PFSK-1 (cell line): ENCODE data around the gene GARIN3.

Experiments
- FOXP2 ChIP-seq: optimal IDR thresholded peaks from 2 replicates; pipeline ENCODE3; 2011; ENCODE audit warnings: borderline replicate concordance, control low read depth, inconsistent platforms; ENCODE audit not compliant: insufficient read depth; ENCODE audit errors: extremely low read length, extremely low read depth
- POLR2AphosphoS5 ChIP-seq: IDR thresholded peaks from 2 replicates; pipeline ENCODE4 v1.6.1; 2012; ENCODE audit warnings: low read depth, mild to moderate bottlenecking, control low read depth, low read length, moderate library complexity
- SIN3A ChIP-seq: IDR thresholded peaks from 2 replicates; pipeline ENCODE4 v1.6.1; 2012; ENCODE audit warnings: mild to moderate bottlenecking, low read length, moderate library complexity, borderline replicate concordance; ENCODE audit not compliant: insufficient read depth
- TAF1 ChIP-seq: IDR thresholded peaks from 2 replicates; pipeline ENCODE4 v1.6.1; 2012; ENCODE audit warnings: low read length, control low read depth, borderline replicate concordance; ENCODE audit not compliant: insufficient read depth
- TF ChIP-seq, protein P1 (sequence below), 2 experiments: IDR thresholded peaks; 2 replicates each; pipeline versions ENCODE4 v1.6.1 to v1.8.0; 2011 to 2012; ENCODE audit warnings: low read depth in 2 of 2, low read length in 2 of 2, control low read depth in 1 of 2, inconsistent platforms in 1 of 2, mild to moderate bottlenecking in 1 of 2, moderate library complexity in 1 of 2; ENCODE audit not compliant: insufficient read depth in 1 of 2

Gene GARIN3

DNA sequence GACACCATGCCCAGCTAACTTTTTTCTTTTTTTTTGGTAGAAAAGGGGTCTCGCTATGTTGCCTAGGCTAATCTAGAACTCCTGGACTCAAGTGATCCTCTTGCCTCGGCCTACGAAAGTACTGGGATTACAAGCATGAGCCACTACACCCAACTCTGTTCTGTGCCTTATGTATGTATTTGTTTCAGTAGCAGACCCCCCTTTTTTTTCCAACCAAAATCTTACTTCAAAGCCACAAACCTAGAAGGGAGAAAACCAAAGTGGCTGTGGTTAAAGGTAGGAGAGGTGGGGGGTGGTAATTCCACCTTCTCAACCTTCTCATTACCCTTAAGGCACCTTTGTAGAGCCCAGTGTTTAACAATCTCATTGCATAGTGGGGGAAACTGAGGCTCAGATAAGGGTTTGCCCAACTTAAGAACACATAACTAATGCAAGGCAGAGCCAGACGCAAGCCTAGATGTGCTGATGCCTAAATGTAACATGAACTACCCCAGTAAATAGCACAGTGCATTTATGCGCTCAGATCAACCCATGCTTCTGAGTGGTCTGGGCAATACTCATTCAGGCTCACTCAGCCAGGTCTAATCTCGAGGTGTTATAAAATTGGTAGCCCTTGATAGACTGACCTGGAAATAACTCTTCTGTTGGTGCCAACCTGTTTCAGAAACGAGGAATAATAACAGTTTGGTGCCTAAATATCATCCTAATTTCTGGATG is 47.6 kb upstream of the GARIN3 start:
- TF ChIP-seq TAF1 (no peak), SIN3A (no peak), POLR2AphosphoS5 (no peak), FOXP2 (no peak)
- TF ChIP-seq, protein P1, sequence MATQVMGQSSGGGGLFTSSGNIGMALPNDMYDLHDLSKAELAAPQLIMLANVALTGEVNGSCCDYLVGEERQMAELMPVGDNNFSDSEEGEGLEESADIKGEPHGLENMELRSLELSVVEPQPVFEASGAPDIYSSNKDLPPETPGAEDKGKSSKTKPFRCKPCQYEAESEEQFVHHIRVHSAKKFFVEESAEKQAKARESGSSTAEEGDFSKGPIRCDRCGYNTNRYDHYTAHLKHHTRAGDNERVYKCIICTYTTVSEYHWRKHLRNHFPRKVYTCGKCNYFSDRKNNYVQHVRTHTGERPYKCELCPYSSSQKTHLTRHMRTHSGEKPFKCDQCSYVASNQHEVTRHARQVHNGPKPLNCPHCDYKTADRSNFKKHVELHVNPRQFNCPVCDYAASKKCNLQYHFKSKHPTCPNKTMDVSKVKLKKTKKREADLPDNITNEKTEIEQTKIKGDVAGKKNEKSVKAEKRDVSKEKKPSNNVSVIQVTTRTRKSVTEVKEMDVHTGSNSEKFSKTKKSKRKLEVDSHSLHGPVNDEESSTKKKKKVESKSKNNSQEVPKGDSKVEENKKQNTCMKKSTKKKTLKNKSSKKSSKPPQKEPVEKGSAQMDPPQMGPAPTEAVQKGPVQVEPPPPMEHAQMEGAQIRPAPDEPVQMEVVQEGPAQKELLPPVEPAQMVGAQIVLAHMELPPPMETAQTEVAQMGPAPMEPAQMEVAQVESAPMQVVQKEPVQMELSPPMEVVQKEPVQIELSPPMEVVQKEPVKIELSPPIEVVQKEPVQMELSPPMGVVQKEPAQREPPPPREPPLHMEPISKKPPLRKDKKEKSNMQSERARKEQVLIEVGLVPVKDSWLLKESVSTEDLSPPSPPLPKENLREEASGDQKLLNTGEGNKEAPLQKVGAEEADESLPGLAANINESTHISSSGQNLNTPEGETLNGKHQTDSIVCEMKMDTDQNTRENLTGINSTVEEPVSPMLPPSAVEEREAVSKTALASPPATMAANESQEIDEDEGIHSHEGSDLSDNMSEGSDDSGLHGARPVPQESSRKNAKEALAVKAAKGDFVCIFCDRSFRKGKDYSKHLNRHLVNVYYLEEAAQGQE (IDR thresholded peaks at IDR 0.05; ENCODE audit: insufficient read depth in 1 of 2, low read depth in 2 of 2, low read length in 2 of 2): no peak

DNA sequence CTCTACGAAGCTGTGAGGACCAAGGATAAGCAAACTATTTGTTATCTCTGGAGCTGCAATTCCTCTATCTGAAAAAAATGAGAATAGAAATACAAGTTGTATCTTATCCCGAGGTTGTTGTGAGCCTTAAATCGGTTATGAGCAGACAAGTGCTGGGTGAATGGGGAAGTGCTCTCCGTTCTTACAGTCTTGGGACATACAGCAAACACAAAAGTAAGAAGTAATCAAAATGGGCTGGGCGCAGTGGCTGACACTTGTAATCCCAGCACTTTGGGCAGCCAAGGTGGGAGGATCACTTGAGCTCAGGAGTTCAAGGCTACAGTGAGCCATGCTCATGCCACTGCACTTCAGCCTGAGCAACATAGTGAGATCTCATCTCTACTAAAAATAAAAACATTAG is 46.2 kb upstream of the GARIN3 start:
- TF ChIP-seq SIN3A (no peak), POLR2AphosphoS5 (no peak), FOXP2 (no peak)
- TF ChIP-seq, protein P1 (IDR thresholded peaks at IDR 0.05; ENCODE audit: insufficient read depth in 1 of 2, low read depth in 2 of 2, low read length in 2 of 2): no peak

DNA sequence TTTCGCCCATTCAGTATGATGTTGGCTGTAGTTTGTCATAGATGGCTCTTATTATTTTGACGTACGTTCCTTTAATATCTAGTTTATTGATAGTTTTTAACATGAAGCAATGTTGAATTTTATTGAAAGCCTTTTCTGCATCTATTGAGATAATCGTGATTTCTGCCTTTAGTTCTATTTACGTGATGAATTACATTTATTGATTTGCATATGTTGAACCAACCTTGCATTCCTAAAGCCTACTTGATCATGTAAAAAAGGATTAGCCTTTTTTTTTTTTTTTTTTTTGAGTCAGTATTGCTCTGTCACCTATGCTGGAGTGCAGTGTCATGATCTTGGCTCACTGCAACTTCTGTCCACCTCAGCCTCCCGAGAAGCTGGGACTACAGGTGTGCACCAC is 39.6 kb upstream of the GARIN3 start:
- TF ChIP-seq FOXP2: no peak
- TF ChIP-seq, protein P1 (IDR thresholded peaks at IDR 0.05; ENCODE audit: insufficient read depth in 1 of 2, low read depth in 2 of 2, low read length in 2 of 2): no peak

DNA sequence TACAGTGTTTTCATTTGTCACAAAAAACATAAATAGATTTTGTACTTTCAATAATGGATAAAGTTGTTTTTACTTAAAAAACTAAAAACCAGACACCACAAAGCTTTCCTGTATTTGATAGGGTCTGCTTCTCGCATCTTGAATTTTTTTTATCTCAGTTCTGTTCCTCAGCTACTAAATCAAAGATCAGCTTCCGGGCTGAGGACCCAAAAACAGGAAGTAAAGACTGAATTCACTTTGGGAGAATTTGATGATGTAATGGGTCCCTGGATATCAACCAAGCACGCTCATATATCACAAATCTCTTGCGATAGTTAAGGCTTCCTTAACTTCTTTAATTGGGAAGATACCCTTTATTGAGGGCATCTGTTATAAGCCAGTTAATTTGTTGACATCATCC is 38.7 kb upstream of the GARIN3 start:
- no peak for TF ChIP-seq SIN3A
- TF ChIP-seq, protein P1 (IDR thresholded peaks at IDR 0.05; ENCODE audit: insufficient read depth in 1 of 2, low read depth in 2 of 2, low read length in 2 of 2): no peak
- no peak for TF ChIP-seq FOXP2
- TF ChIP-seq TAF1: no peak

DNA sequence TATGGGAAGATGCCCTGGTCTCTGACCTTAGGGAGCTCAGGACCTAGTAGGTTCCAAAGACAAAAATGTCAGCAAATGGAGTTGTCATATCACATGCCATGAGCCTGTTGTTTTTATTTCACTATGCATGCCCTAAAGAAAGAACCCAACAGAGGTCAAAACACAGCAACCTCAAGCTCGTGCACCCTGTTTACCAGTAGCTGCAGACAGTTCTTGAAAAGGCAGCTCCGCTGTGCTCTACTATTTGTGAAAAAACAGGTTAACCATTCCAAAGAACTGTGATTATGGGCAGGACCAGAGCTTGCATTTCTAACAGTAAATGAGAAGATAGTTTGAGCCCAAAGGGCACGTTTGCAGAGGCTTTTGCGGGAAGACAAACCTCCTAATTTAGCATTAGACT is 37.4 kb upstream of the GARIN3 start:
- TF ChIP-seq FOXP2 (no peak), SIN3A (no peak), POLR2AphosphoS5 (no peak)
- TF ChIP-seq, protein P1 (IDR thresholded peaks at IDR 0.05; ENCODE audit: insufficient read depth in 1 of 2, low read depth in 2 of 2, low read length in 2 of 2): no peak
